ENCODE data around the gene PTPRM.
"Not testable (repeated sequence)": the region's sequence is repeated elsewhere in the genome, so short reads cannot be mapped to it uniquely, and the experiment has no call there.

PTPRM gene

DNA sequence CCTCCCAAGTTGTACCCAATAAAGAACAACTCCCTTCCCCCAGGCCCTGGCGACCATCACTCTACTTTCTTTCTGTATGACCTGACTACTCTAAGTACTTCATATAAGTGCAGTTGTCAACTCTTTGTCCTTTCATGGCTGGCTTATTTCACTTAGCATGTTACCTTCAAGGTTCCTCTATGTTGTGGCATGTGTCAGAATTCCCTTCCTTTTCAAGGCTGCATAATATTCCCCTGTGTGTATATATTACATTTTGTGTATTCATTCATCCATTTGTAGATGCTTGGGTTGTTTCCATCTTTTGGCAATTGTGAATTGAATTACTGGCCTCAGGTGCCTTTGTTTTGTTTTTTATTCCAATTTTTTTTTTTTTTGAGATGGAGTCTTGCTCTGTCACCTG, 860.2 kb downstream of the PTPRM start:
- no peak for DNase-seq (ENCODE audit: low read depth in 2 of 2)

GRCh38 chr18:8428951-8429350, 861.8 kb downstream of the PTPRM start:
- no peak for DNase-seq (ENCODE audit: low read depth in 2 of 2)

- DNase-seq (ENCODE audit: low read depth in 2 of 2) = no peak
Observed at GRCh38 chr18:8431036-8431435, 863.9 kb downstream of the PTPRM start.

DNA sequence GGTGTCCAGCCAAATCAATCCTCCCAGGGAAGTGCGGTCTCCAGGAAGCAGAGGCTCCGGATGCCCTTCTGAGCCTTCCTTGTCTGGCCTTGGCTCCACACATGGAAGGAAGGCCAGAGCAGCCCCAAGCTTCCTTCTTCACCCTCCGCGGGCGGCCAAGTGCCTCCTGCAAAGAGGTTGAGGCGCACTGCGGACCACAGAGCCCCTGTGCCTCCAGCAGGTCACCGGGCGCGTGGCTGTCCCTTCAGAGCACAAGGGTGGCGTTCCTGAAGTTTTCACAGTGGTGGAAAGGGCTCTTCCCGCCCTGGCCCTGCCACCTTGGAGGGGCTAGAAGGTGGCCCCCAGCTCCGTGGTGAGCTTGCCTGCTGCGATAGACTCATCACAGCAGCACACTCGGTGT, 866.2 kb downstream of the PTPRM start:
- no peak for DNase-seq (ENCODE audit: low read depth in 2 of 2)

DNA sequence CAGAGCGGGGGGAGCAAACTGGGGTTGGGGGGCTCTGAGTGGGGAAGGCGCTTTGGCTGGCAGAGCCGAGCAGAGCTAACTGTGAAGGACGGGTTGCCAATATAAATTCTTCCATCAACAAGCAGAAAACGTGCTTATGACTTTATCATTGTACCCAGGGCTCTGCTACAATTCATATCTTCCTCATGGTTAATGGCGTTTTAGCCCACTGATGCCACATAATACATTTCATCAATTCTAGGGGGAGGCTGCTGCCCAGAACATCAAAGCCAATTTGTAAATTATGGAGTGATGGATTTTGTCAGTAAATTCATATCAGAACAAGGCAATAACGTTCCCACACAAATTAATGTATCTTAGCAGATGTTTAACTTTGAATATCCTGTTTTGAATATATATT, 866.7 kb downstream of the PTPRM start:
- DNase-seq (ENCODE audit: low read depth in 2 of 2) = no peak

GRCh38 chr18:8435376-8435775, 868.3 kb downstream of the PTPRM start:
- no peak for DNase-seq (ENCODE audit: low read depth in 2 of 2)

GRCh38 chr18:8439055-8439454, 871.9 kb downstream of the PTPRM start:
- DNase-seq (ENCODE audit: low read depth in 2 of 2) = no peak

GRCh38 chr18:8443505-8443904, 876.4 kb downstream of the PTPRM start:
- no peak for DNase-seq (ENCODE audit: low read depth in 2 of 2)

GRCh38 chr18:8446936-8447335, 879.8 kb downstream of the PTPRM start:
- not testable (repeated sequence) for DNase-seq (ENCODE audit: low read depth in 2 of 2)

DNA sequence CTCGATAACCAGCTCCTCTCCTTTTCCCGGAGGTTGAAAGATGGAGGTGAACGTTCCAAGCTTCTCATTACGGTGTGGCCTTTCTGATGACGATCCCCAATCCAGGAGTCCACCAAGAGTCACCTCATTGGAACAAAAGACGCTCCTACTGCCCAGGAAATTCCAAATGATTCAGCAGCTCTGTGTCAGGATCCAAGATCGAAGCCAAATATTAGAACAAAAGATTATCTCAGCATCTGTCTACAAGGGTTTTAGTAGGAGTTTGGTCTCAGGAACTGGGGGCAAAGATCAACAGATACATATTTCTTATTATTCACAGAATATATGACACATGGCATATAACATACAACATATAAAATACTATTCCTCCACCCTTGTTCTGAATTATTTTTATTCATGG, 881.0 kb downstream of the PTPRM start:
- no peak for DNase-seq (ENCODE audit: low read depth in 2 of 2)

GRCh38 chr18:8450013-8450412, 882.9 kb downstream of the PTPRM start:
- no peak for DNase-seq (ENCODE audit: low read depth in 2 of 2)

GRCh38 chr18:8450898-8451665, 884.0 kb downstream of the PTPRM start:
- no peak for DNase-seq (ENCODE audit: low read depth in 2 of 2)

DNA sequence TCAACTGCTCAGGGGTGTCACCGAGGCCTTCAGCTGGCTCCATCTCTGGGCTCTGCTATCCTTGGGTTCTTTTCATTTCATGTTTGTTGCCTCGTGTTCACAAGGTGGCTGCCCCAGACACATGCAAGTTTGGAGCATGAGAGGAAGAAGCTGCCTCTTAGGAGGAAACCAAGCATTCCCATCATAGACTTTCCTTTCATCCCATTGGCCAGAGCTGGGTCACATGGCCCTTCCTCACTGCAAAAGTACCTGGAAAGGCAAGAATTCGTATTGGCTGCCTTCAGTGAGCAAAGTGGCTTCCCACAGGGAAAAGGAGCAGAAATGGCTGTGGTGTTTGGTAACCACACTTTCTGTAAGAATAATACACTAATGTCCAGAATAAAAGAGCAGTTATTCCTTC, 886.4 kb downstream of the PTPRM start:
- no peak for DNase-seq (ENCODE audit: low read depth in 2 of 2)

DNA sequence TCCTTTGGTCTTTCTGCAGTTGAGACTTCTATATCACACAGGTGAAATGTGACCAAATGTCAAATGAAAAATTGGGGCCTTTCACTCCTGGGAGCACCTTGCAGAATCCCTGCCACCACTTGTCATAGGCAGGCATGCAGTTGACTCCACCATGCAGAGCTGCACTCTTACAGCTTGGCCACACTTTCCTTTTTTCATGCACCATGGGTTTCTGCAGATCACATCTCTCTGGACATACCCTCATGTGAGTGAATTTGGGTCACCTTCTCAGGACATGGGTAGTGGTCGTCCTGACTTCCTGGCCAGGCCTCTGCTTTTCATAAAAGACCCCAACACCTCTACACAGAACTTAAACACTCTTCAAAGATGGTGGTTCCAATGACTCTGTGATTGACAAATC, 887.0 kb downstream of the PTPRM start:
- no peak for DNase-seq (ENCODE audit: low read depth in 2 of 2)

- no peak for DNase-seq (ENCODE audit: low read depth in 2 of 2)
Observed at GRCh38 chr18:8455661-8456614, 888.8 kb downstream of the PTPRM start.
